GM13977 (cell line): ENCODE measurements around the gene WAS.
"Not testable (repeated sequence)": the region's sequence is repeated elsewhere in the genome, so short reads cannot be mapped to it uniquely, and the experiment has no call there.

Experiments used
- DNase-seq: peaks from one replicate; pipeline ENCODE4 v3.0.0; 2012; ENCODE audit warnings: low spot score
- CTCF ChIP-seq: IDR thresholded peaks from 2 replicates; pipeline ENCODE4 v1.5.1; 2012; ENCODE audit warnings: mild to moderate bottlenecking, control low read depth; ENCODE audit not compliant: insufficient read depth; ENCODE audit errors: extremely low read depth, missing control alignments
- in situ Hi-C: fragments of 300-500 bp; cut with MboI; formaldehyde crosslinking; loops from one replicate; pipeline ENCODE4 v1.12.0; 2022; ENCODE audit warnings: low sequenced_read_pairs, low pct_unique_long_range_greater_than_20kb, mixed read lengths, inconsistent platforms; ENCODE audit not compliant: unreplicated experiment

The WAS gene

GRCh38 chrX:48688531-48689150 is 5.0 kb downstream of the WAS start:
- no peak for DNase-seq
- in situ Hi-C loops: no loop called here
- no peak for TF ChIP-seq CTCF

DNA sequence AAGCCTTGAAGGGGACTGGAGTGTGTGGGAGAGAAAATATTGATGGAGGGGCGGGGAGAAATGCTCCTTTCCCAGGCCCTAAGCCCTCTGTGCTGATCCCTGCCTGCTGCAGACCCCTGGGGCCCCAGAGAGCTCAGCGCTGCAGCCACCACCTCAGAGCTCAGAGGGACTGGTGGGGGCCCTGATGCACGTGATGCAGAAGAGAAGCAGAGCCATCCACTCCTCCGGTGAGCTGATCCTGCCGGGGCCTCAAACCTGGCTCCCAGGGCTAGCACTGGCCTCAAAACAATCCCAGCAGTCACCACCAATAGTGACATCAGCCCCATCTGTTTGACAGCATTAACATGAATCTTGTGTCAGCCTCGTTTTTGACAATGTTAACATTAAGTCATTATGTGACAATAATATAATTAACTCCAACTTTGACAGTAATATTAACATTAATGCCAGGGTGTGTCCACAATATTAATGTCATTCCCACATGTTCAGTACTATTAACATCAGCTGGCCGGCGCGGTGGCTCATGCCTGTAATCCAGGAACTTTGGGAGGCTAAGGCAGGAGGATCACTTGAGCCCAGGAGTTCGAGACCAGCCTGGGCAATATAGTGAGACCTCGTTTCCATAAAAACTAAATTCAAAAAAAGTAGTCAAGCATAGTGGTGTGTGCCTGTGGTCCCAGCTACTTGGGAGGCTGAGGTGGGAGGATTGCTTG is 5.8 kb downstream of the WAS start:
- no peak for DNase-seq
- TF ChIP-seq CTCF: no peak
- in situ Hi-C loops: no loop called here

DNA sequence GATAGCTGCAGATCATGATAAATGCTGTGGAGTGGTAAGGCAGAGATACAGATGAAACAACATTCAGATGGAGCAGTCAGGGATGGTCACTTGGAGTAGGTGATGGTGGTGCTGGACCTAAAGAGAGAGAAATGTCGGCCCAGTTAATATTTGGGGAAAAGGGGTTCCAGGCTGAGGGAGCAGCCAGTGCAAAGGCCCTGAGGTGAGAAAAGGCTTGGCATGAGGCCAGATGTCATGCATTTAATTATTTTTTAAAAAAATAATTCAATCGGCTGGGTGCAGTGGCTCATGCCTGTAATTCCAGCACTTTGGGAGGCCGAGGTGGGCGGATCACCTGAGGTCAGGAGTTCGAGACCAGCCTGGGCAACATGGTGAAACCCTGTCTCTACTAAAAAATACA is 8.1 kb downstream of the WAS start:
- DNase-seq, in situ Hi-C loops: not testable (repeated sequence)

- in situ Hi-C loops: no loop called here
- no peak for TF ChIP-seq CTCF
- DNase-seq: no peak
These were observed 11.4 kb downstream of the WAS start for GRCh38 chrX:48694776-48695533.

GRCh38 chrX:48695534-48695896 is 11.9 kb downstream of the WAS start:
- DNase-seq: no peak
- in situ Hi-C loops: no loop called here
- no peak for TF ChIP-seq CTCF

GRCh38 chrX:48695925-48696300 is 12.3 kb downstream of the WAS start:
- no peak for DNase-seq
- TF ChIP-seq CTCF: no peak
- in situ Hi-C loops: no loop called here
